Heart right ventricle (tissue), 16 donors: ENCODE results near the gene TMEM115. TPM values are rescaled to one million over a fixed set of nuclear protein-coding genes. Genes with fewer than 3 reads are reported as not detected.

Source experiments
- ATAC-seq, 8 donors: fragments of 200-7000 bp; cut with Tn5 transposase; one replicate each; pipeline ENCODE4 v1.9.1; 2020; ENCODE audit warnings: mild to moderate bottlenecking in 8 of 8, moderate library complexity in 8 of 8, moderate number of reproducible peaks in 1 of 8
- DNase-seq, 2 donors: peaks; one replicate each; pipeline ENCODE4 v3.0.0-alpha.2; 2020
- H3K27ac ChIP-seq, 10 donors: fragments of 200-600 bp; sonication (generic) in 2 of 10; one replicate each; pipeline versions ENCODE4 v1.5.0 to v1.8.0; 2020 to 2022; ENCODE audit warnings: mild to moderate bottlenecking in 3 of 10
- H3K27me3 ChIP-seq, 7 donors: fragments of 200-600 bp; one replicate each; pipeline ENCODE4 v1.8.0; 2021 to 2022; ENCODE audit warnings: mild to moderate bottlenecking in 2 of 7
- H3K36me3 ChIP-seq, 9 donors: fragments of 200-600 bp; sonication (generic) in 1 of 9; one replicate each; pipeline versions ENCODE4 v1.5.0 to v1.8.0; 2020 to 2022; ENCODE audit warnings: mild to moderate bottlenecking in 2 of 9
- H3K4me1 ChIP-seq, 9 donors: fragments of 200-600 bp; sonication (generic) in 1 of 9; one replicate each; pipeline versions ENCODE4 v1.5.0 to v1.8.0; 2020 to 2022; ENCODE audit warnings: mild to moderate bottlenecking in 4 of 9
- H3K4me3 ChIP-seq, 10 donors: fragments of 200-600 bp; sonication (generic) in 2 of 10; one replicate each; pipeline versions ENCODE4 v1.5.0 to v1.8.0; 2020 to 2022; ENCODE audit warnings: mild to moderate bottlenecking in 7 of 10, moderate library complexity in 2 of 10
- H3K9me3 ChIP-seq, 11 donors: fragments of 200-600 bp in 10 of 11; sonication (generic) in 2 of 11; one replicate each; pipeline versions ENCODE4 v1.5.0 to v1.8.0; 2013 to 2022; ENCODE audit warnings: mild to moderate bottlenecking in 2 of 11, control low read depth in 1 of 11, moderate library complexity in 1 of 11
- CTCF ChIP-seq, 9 donors: fragments of 200-600 bp; sonication (generic) in 2 of 9; IDR thresholded peaks; one replicate each; pipeline versions ENCODE4 v1.5.0 to v1.8.0; 2021 to 2022; ENCODE audit warnings: antibody characterized with exemption in 9 of 9, mild to moderate bottlenecking in 5 of 9, moderate library complexity in 1 of 9
- WGBS, 2 donors: extraction: QIAGEN DNeasy Blood & Tissue Kit; methylation state at CpG; one replicate each; pipeline ENCODE4 v1.1.7; 2013; ENCODE audit warnings: inconsistent platforms in 1 of 2; 5-methylcytosine and 5-hydroxymethylcytosine counted together
- intact Hi-C, 10 donors: fragments of 100-400 bp; cut with DNase I; formaldehyde crosslinking; loops; one replicate each; pipeline versions ENCODE4 v1.11.1 to v1.14.2; 2022
- polyA plus RNA-seq, 2 donors: library from polyadenylated mRNA; stranded (reverse); fragments of 200-250 nt; gene quantifications; one replicate each; pipeline ENCODE4 v1.2.3, GENCODE V29; 2013
- total RNA-seq, 10 donors: library from RNA; stranded (reverse); fragmentation: NEBNext Ultra II Directional in 3 of 10; extraction: Animal tissue kit (Norgen Biotek cat#: 25700) in 3 of 10; gene quantifications; one replicate each; pipeline versions ENCODE4 v1.2.1 to v1.2.4, GENCODE V29; 2021 to 2023
- donor health status: Arrhythmogenic right ventricular cardiomyopathy.
- donor health status: ischemic (EF 13 %, LVEDD 7.1; RV severe dilation, severe dysfunction).
- donor health status: healthy with polysubstance abuse.
- donor health status: DM: no; HTN: yes; CAD: no.
- donor health status: DM: no; HTN: no; CAD: no.
- donor health status: ischemic (EF 25% LVEDD 6.9; RV normal size, moderate dysfunction).
- donor health status: ischemic (EF 25% LVEDD 5.7; RV mildly dilated, moderate dysfunction).
- donor health status: healthy.
- donor health status: DM: yes; HTN: yes; CAD: no.
- donor health status: Ischemic cardiomyopathy.
- donor health status: ischemic (EF 35%, LVEDD 5.7; RV mildly dilated, moderate dysfunction).
- donor health status: nonischemic (EF 11% LVEDD 7.7; RV severe dilation, severe dysfunction).
- donor health status: DM: yes; HTN: yes; CAD: no.
- donor health status: PGD.
- donor health status: ischemic (EF 29% LVEDD 5.4; RV normal size, mild dysfunction).
- donor health status: nonischemic (EF 23%, LVEDD 6.1; RV moderate dilation, normal function).

Gene TMEM115
- total and polyA plus RNA-seq, 12 donors, result 18.1 to 47.6 (median 24.2) TPM

GRCh38 chr3:50319894-50320625, 39.3 kb downstream of the TMEM115 start:
- intact Hi-C loops, result loop anchor here in 4 of 10 donors (2.0 to 10.0 kb wide), 5 partner anchors 19 to 83 kb away; partner anchors contain the start of genes GNAI2 (in 1 of the 4) and SEMA3B (in 1 of the 4)
- H3K4me1 ChIP-seq, result peaks cover 29 to 81% (median 68%) of the 10 kb centered on the region in 9 donors
- H3K36me3 ChIP-seq, result peaks cover 0 to 57% (median 33%) of the 10 kb centered on the region in 9 donors
- WGBS, 2 donors, result 67 to 71% methylated on average over 29 of the region's 29 CpGs
- H3K9me3 ChIP-seq, result no peaks in the 10 kb centered on the region
- DNase-seq (no peak), ATAC-seq (no peak)
- H3K27me3 ChIP-seq, result no peaks in the 10 kb centered on the region
- peak in 2 of 9 donors; percentile 6 to 22 for TF ChIP-seq CTCF (IDR thresholded peaks at IDR 0.05)
- peak overlapping the region; percentile 91 to 99 (median 97) for H3K27ac ChIP-seq
- H3K4me3 ChIP-seq, result peak overlapping the region; percentile 57 to 88 (median 80)

- H3K36me3 ChIP-seq, result peaks cover 0 to 58% (median 33%) of the 10 kb centered on the region in 9 donors
- WGBS, 2 donors, result 69 to 79% methylated on average over 16 of the region's 16 CpGs
- intact Hi-C loops, result no loop called here
- no peak for TF ChIP-seq CTCF (IDR thresholded peaks at IDR 0.05)
- peak overlapping the region; percentile 61 to 99 (median 97) for H3K27ac ChIP-seq
- ATAC-seq (no peak), DNase-seq (no peak)
- peaks cover 24 to 77% (median 61%) of the 10 kb centered on the region in 9 donors for H3K4me1 ChIP-seq
- peak overlapping the region in 9 of 10 donors; percentile 57 to 88 (median 81) for H3K4me3 ChIP-seq
- no peaks in the 10 kb centered on the region for H3K9me3 ChIP-seq
- H3K27me3 ChIP-seq, result no peaks in the 10 kb centered on the region
These were observed 40.0 kb downstream of the TMEM115 start for GRCh38 chr3:50319181-50319893.

DNA sequence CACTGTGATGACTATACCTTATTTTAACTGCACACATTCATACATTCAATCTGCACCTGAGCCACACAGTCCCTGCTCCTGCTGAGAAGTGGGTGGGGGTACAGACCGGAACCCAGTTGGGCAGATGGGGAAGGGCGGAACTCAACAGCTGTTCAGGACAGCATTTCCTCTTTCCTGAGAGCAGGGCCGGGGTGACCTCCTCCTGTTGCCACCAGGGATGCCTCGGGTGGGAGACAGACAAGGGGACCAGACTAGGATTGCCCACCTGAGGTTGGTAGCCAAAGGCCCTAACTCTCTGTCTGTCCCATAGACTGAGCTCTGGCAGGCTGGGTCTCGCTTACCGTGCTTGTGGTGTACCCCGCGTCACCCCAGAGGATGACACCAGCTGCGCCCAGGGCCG, 40.7 kb downstream of the TMEM115 start:
- ATAC-seq, result no peak

More for the DNA sequence above, 40.7 kb downstream of the TMEM115 start:
- peaks cover 0 to 58% (median 33%) of the 10 kb centered on the region in 9 donors for H3K36me3 ChIP-seq
- intact Hi-C loops, result no loop called here
- H3K27me3 ChIP-seq, result no peaks in the 10 kb centered on the region
- WGBS, 2 donors, result 73 to 85% methylated on average over 10 of the region's 10 CpGs
- no peak for TF ChIP-seq CTCF (IDR thresholded peaks at IDR 0.05)
- no peaks in the 10 kb centered on the region for H3K9me3 ChIP-seq
- peaks cover 19 to 72% (median 55%) of the 10 kb centered on the region in 9 donors for H3K4me1 ChIP-seq
- peak overlapping the region in 9 of 10 donors; percentile 21 to 99 (median 97) for H3K27ac ChIP-seq
- peak overlapping the region in 9 of 10 donors; percentile 57 to 88 (median 81) for H3K4me3 ChIP-seq
- DNase-seq, result no peak
